ENCODE measurements around the gene CA10.

The CA10 gene

DNA sequence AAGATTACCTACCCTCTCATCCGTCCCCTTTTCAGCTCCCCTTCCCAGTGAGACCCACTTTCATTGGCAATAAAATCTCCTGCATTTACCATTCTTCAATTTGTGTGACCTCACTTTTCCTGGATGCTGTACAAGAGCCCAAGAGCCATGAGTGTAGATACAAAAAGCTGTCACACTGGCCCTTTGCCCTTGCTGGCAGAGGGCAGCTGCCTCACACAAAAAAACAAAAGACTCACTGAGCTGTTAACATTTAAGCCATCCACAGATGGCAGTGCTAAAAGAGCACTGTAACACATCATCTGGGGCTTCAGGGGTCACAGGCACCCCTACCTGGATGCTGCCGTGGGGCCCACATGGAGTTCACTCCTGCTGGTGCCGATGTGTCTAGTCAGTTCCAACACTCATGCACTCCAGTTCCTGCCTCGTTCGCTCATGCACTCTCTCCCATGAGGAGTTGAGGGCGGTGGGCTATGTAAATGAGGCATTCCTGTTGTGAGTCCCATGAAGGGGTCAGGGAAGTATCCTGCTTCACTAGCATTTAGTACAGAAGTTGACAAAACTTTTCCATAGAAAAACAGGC is 123.1 kb downstream of the CA10 start:
- Histone ChIP-seq H3K27ac (replicated peaks) (no peak overlapping the region), H3K4me3 (replicated peaks; ENCODE audit: insufficient read depth, low read length) (no peak overlapping the region), H3K27me3 (ENCODE audit: insufficient read depth, poor library complexity, severe bottlenecking) (no peaks in the 10 kb centered on the region)
- no peak for TF ChIP-seq SPI1 (IDR thresholded peaks at IDR 0.05; ENCODE audit: borderline replicate concordance, low read depth)
- no peak for TF ChIP-seq POLR2AphosphoS5 (IDR thresholded peaks at IDR 0.05; ENCODE audit: low read depth)
- no peak for TF ChIP-seq GABPA (IDR thresholded peaks at IDR 0.05; ENCODE audit: low read depth)
- TF ChIP-seq, protein P1, sequence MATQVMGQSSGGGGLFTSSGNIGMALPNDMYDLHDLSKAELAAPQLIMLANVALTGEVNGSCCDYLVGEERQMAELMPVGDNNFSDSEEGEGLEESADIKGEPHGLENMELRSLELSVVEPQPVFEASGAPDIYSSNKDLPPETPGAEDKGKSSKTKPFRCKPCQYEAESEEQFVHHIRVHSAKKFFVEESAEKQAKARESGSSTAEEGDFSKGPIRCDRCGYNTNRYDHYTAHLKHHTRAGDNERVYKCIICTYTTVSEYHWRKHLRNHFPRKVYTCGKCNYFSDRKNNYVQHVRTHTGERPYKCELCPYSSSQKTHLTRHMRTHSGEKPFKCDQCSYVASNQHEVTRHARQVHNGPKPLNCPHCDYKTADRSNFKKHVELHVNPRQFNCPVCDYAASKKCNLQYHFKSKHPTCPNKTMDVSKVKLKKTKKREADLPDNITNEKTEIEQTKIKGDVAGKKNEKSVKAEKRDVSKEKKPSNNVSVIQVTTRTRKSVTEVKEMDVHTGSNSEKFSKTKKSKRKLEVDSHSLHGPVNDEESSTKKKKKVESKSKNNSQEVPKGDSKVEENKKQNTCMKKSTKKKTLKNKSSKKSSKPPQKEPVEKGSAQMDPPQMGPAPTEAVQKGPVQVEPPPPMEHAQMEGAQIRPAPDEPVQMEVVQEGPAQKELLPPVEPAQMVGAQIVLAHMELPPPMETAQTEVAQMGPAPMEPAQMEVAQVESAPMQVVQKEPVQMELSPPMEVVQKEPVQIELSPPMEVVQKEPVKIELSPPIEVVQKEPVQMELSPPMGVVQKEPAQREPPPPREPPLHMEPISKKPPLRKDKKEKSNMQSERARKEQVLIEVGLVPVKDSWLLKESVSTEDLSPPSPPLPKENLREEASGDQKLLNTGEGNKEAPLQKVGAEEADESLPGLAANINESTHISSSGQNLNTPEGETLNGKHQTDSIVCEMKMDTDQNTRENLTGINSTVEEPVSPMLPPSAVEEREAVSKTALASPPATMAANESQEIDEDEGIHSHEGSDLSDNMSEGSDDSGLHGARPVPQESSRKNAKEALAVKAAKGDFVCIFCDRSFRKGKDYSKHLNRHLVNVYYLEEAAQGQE (IDR thresholded peaks at IDR 0.05; ENCODE audit: insufficient replicate concordance, low read depth), result no peak
- TF ChIP-seq, protein P2, sequence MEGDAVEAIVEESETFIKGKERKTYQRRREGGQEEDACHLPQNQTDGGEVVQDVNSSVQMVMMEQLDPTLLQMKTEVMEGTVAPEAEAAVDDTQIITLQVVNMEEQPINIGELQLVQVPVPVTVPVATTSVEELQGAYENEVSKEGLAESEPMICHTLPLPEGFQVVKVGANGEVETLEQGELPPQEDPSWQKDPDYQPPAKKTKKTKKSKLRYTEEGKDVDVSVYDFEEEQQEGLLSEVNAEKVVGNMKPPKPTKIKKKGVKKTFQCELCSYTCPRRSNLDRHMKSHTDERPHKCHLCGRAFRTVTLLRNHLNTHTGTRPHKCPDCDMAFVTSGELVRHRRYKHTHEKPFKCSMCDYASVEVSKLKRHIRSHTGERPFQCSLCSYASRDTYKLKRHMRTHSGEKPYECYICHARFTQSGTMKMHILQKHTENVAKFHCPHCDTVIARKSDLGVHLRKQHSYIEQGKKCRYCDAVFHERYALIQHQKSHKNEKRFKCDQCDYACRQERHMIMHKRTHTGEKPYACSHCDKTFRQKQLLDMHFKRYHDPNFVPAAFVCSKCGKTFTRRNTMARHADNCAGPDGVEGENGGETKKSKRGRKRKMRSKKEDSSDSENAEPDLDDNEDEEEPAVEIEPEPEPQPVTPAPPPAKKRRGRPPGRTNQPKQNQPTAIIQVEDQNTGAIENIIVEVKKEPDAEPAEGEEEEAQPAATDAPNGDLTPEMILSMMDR (IDR thresholded peaks at IDR 0.05; ENCODE audit: insufficient read depth, low read length), result no peak
- no peak for DNase-seq (ENCODE audit: low read depth in 1 of 2, low spot score in 1 of 2)

- DNase-seq (ENCODE audit: low read depth in 1 of 2, low spot score in 1 of 2), result no peak
- Histone ChIP-seq H3K27ac (replicated peaks) (no peak overlapping the region), H3K4me3 (replicated peaks; ENCODE audit: insufficient read depth, low read length) (no peak overlapping the region), H3K27me3 (ENCODE audit: insufficient read depth, poor library complexity, severe bottlenecking) (no peaks in the 10 kb centered on the region)
- no peak for TF ChIP-seq GABPA (IDR thresholded peaks at IDR 0.05; ENCODE audit: low read depth)
- TF ChIP-seq, protein P1 (IDR thresholded peaks at IDR 0.05; ENCODE audit: insufficient replicate concordance, low read depth), result no peak
Observed at GRCh38 chr17:52032454-52032853, 126.1 kb downstream of the CA10 start.

GRCh38 chr17:52030052-52030451 is 128.5 kb downstream of the CA10 start:
- no peak for TF ChIP-seq POLR2AphosphoS5 (IDR thresholded peaks at IDR 0.05; ENCODE audit: low read depth)
- TF ChIP-seq GABPA (IDR thresholded peaks at IDR 0.05; ENCODE audit: low read depth), result no peak
- no peak for TF ChIP-seq SPI1 (IDR thresholded peaks at IDR 0.05; ENCODE audit: borderline replicate concordance, low read depth)
- TF ChIP-seq, protein P1 (IDR thresholded peaks at IDR 0.05; ENCODE audit: insufficient replicate concordance, low read depth), result no peak
- TF ChIP-seq, protein P2 (IDR thresholded peaks at IDR 0.05; ENCODE audit: insufficient read depth, low read length), result no peak
- H3K27me3 ChIP-seq (ENCODE audit: insufficient read depth, poor library complexity, severe bottlenecking), result no peaks in the 10 kb centered on the region
- H3K27ac ChIP-seq (replicated peaks), result no peak overlapping the region
- no peak overlapping the region for H3K4me3 ChIP-seq (replicated peaks; ENCODE audit: insufficient read depth, low read length)
- DNase-seq (ENCODE audit: low read depth in 1 of 2, low spot score in 1 of 2), result no peak

All from HL-60 (cell line).